ENCODE measurements around the gene DCDC2C.

The DCDC2C gene

GRCh38 chr2:3674066-3674845 is 29.1 kb upstream of the DCDC2C start:
- DNase-seq, result no peak

GRCh38 chr2:3675687-3676086 is 27.7 kb upstream of the DCDC2C start:
- no peak for DNase-seq

GRCh38 chr2:3677436-3677835 is 25.9 kb upstream of the DCDC2C start:
- no peak for DNase-seq

- DNase-seq, result no peak
Observed at GRCh38 chr2:3678212-3678611, 25.2 kb upstream of the DCDC2C start.

- DNase-seq, result no peak
Observed at GRCh38 chr2:3679180-3679579, 24.2 kb upstream of the DCDC2C start.

GRCh38 chr2:3679616-3680393 is 23.6 kb upstream of the DCDC2C start:
- no peak for DNase-seq

GRCh38 chr2:3680548-3681345 is 22.6 kb upstream of the DCDC2C start:
- no peak for DNase-seq

GRCh38 chr2:3681625-3682024 is 21.8 kb upstream of the DCDC2C start:
- no peak for DNase-seq

- no peak for DNase-seq
Observed at GRCh38 chr2:3682811-3683210, 20.6 kb upstream of the DCDC2C start.

- DNase-seq, result no peak
Observed at GRCh38 chr2:3683748-3684454, 19.5 kb upstream of the DCDC2C start.

GRCh38 chr2:3689998-3690748 is 13.2 kb upstream of the DCDC2C start:
- DNase-seq, result peak; percentile 3

- DNase-seq, result peak; percentile 37
Observed at GRCh38 chr2:3692375-3692774, 11.0 kb upstream of the DCDC2C start.

- no peak for DNase-seq
Observed at GRCh38 chr2:3696545-3696944, 6.8 kb upstream of the DCDC2C start.

GRCh38 chr2:3701071-3701470 is 2.3 kb upstream of the DCDC2C start:
- DNase-seq, result no peak

GRCh38 chr2:3703757-3704355 is 481 bp downstream of the DCDC2C start:
- DNase-seq, result no peak

- DNase-seq, result no peak
Observed at GRCh38 chr2:3704692-3705091, 1.3 kb downstream of the DCDC2C start.

GRCh38 chr2:3705782-3706181 is 2.4 kb downstream of the DCDC2C start:
- no peak for DNase-seq

GRCh38 chr2:3706892-3707291 is 3.5 kb downstream of the DCDC2C start:
- DNase-seq, result no peak

- DNase-seq, result no peak
Observed at GRCh38 chr2:3708576-3708975, 5.2 kb downstream of the DCDC2C start.

- no peak for DNase-seq
Observed at GRCh38 chr2:3709225-3709624, 5.8 kb downstream of the DCDC2C start.

- DNase-seq, result no peak
Observed at GRCh38 chr2:3712424-3712823, 9.0 kb downstream of the DCDC2C start.

All from OCI-M1 (cell line).